Activated naive CD4-positive, alpha-beta T cell treated with anti-CD3 and anti-CD28 coated beads, Interleukin-2, amount 10 ng/mL, durations not matched to agents 7 days and 5 days (primary cell): ENCODE measurements around the gene ZNF816.
A peak's percentile ranks its signal among the peaks of the same experiment; 100 is the strongest.
"Not testable (repeated sequence)": the region's sequence is repeated elsewhere in the genome, so short reads cannot be mapped to it uniquely, and the experiment has no call there.

Source experiments
- CTCF ChIA-PET: fragments of 350-600 bp; sonication (Branson Sonifier 250); formaldehyde crosslinking; loops from one replicate; lab custom pipeline; 2021; ENCODE audit warnings: antibody characterized with exemption; lab: Charles Lee
- DNase-seq: peaks from one replicate; pipeline ENCODE4 v3.0.0-alpha.2; 2020
- H3K27ac Mint-ChIP-seq: one replicate; pipeline ENCODE4 v1.8.0; 2021; ENCODE audit warnings: mild to moderate bottlenecking, moderate library complexity, mixed read lengths
- H3K27me3 Mint-ChIP-seq: one replicate; pipeline ENCODE4 v1.8.0; 2021; ENCODE audit warnings: mild to moderate bottlenecking, mixed read lengths
- H3K36me3 Mint-ChIP-seq: one replicate; pipeline ENCODE4 v1.8.0; 2021; ENCODE audit warnings: mixed read lengths
- H3K4me1 Mint-ChIP-seq: one replicate; pipeline ENCODE4 v1.8.0; 2021; ENCODE audit warnings: mixed read lengths
- H3K4me3 Mint-ChIP-seq: one replicate; pipeline ENCODE4 v1.8.0; 2021; ENCODE audit warnings: mild to moderate bottlenecking, moderate library complexity, mixed read lengths
- H3K9me3 Mint-ChIP-seq: one replicate; pipeline ENCODE4 v1.8.0; 2021; ENCODE audit warnings: mixed read lengths

ZNF816 gene

DNA sequence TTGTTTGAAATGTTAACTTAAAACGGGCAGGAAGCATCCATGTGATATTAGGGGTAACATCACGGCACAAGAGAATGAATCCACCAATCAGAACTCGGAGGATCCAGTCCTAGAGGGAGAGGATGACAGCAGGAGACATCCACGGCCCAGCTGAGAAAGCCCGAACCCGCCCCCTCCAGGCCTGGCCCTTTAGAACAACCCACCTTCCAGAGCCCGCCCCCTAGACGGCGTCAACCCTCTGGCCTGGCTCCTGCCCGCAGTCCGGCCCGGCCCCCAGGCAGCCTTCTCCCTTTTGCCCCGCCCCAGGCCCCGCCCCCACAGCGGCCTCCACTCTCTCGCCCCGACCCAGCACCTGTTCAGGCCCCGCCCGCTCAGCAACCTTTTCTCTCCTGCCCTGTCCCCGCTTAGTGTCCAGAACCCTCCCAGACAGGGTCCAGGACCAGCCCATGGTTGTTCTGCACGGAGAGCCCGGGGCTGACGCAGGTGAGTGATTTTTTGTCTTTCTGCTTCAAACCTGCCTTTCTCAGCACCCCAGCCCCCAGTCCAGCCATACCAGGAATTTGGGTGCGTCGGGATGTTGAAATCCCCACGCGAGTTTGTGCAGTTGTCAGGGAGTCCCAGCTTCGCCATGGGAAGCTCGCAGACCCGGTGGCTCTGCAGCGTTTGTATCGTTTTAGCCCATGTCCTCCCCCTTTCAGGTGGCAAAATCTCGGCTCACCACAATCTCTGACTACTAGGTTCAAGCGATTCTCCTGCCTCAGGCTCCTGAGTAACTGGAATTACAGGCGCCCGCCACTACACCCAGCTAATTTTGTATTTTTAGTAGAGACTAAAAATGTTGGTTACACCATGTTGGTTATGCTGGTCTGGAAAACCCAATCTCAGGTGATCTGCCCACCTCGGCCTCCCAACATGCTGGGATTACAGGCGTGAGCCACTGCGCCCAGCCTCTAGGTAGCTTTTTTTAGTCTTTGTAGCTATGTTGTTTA is 16.1 kb downstream of the ZNF816 start:
- no peaks in the 10 kb centered on the region for H3K27me3 Mint-ChIP-seq
- H3K4me3 Mint-ChIP-seq = no peak overlapping the region
- CTCF ChIA-PET = no interaction called here
- H3K4me1 Mint-ChIP-seq = peaks cover 5% of the 10 kb centered on the region
- H3K36me3 Mint-ChIP-seq = peaks cover 34% of the 10 kb centered on the region
- H3K27ac Mint-ChIP-seq = no peak overlapping the region
- peaks cover 54% of the 10 kb centered on the region for H3K9me3 Mint-ChIP-seq
- DNase-seq = no peak

- CTCF ChIA-PET = no interaction called here
- peaks cover 30% of the 10 kb centered on the region for H3K36me3 Mint-ChIP-seq
- no peak for DNase-seq
- no peaks in the 10 kb centered on the region for H3K27me3 Mint-ChIP-seq
- H3K4me1 Mint-ChIP-seq = peaks cover 12% of the 10 kb centered on the region
- H3K9me3 Mint-ChIP-seq = peaks cover 51% of the 10 kb centered on the region
- no peak overlapping the region for H3K27ac Mint-ChIP-seq
- no peak overlapping the region for H3K4me3 Mint-ChIP-seq
Observed at GRCh38 chr19:52945652-52946321, 16.9 kb downstream of the ZNF816 start.

DNA sequence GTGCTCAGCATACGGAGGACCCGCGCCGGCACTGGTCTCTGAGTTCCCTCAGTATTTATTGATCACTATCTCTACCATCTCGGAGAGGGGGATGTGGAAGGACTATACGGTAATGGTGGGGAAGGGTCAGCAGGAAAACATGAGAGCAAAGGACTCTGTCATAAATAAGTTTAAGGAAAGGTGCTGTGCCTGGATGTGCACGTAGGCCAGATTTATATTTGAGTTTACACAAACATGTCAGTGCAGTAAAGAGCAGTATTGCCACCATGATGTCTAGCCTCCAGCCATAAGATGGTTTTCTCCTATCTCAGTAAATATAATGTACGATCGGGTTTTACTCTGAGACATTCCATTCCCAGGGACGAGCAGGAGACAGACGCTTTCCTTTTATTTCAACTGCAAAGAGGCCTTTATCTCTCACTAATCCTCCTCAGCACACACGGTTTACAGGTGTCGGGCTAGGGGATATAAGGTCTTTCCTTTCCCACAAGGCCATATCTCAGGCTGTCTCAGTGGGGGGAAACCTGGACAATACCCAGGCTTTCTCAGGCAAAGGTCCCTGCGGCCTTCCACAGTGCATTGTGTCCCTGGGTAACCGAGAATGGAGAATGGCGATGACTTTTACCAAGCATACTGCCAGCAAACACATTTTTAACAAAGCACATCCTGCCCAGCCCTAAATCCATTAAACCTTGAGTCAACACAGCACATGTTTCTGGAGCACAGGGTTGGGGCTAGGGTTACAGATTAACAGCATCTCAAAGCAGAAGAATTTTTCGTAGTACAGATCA is 17.8 kb downstream of the ZNF816 start:
- Mint-ChIP-seq H3K4me1 (peaks cover 12% of the 10 kb centered on the region), H3K9me3 (peaks cover 45% of the 10 kb centered on the region), H3K36me3 (peaks cover 22% of the 10 kb centered on the region), H3K4me3 (peak overlapping the region; percentile 41)
- H3K27ac Mint-ChIP-seq, H3K27me3 Mint-ChIP-seq, CTCF ChIA-PET, DNase-seq: not testable (repeated sequence)

DNA sequence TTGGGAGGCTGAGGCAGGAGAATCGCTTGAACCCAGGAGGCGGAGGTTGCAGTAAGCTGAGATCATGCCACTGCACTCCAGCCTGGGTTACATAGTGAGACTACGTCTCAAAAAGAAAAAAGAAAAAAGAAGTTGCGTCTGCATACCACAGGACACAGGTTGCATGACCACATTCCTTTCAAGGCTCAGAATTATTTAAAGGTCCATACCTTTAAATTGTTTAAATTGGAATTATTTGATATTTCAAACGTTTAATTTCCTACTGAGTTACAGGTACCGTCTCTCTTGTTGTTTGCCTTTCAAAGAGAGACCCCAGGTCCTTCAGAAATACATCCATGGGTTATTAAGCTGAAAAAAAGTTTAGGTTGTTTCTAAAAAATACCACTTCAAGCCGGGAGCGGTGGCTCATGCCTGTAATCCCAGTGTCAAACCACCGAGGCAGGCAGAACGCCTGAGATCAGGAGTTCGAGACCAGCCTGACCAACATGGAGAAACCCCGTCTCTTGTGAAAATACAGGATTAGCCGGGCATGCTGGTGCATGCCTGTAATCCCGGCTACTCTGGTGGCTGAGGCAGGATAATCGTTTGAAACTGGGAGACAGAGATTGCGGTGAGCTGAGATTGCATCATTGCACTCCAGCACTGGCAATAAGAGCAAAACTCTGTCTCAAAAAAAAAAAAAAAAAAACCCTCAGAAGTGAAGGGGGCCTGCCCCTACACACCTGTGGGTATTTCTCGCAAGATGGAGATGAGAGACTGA is 18.6 kb downstream of the ZNF816 start:
- DNase-seq = no peak
- no peaks in the 10 kb centered on the region for H3K27me3 Mint-ChIP-seq
- H3K36me3 Mint-ChIP-seq = peaks cover 19% of the 10 kb centered on the region
- CTCF ChIA-PET = no interaction called here
- peaks cover 15% of the 10 kb centered on the region for H3K4me1 Mint-ChIP-seq
- no peak overlapping the region for H3K27ac Mint-ChIP-seq
- H3K9me3 Mint-ChIP-seq = peaks cover 44% of the 10 kb centered on the region
- no peak overlapping the region for H3K4me3 Mint-ChIP-seq

DNA sequence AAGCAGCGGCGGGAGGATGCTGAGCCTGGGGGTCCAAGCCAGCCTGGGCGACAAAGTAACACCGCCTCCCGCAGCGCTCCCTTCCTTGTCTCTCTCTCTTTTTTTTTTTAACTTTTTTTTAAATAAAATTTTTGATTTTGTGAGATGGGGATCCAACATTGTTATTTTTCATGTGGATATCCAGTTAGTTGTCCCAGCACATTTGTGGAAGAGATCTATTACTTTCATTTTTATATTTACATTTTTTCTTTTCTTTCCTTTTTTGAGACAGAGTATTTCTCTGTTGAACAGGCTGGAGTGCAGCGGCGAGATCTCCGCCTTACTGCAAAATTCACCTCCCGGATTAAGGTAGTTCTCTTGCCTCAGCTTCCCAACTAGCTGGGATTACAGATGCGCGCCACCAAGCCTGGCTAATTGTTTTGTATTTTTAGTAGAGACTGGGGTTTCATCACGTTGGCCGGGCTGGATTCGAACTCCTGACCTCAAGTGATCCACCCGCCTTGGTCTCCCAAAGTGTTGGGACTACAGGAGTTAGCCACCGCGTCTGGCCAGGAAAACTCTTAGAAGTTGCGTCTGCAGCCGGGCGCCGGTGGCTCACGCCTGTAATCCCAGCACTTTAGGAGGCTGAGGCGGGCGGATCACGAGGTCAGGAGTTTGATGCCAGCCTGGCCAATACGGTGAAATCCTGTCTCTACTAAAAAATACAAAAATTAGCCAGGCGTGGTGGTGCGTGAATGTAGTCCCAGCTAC is 19.4 kb downstream of the ZNF816 start:
- peaks cover 26% of the 10 kb centered on the region for H3K36me3 Mint-ChIP-seq
- H3K27ac Mint-ChIP-seq = peak overlapping the region; percentile 65
- H3K9me3 Mint-ChIP-seq = peaks cover 50% of the 10 kb centered on the region
- peak overlapping the region; percentile 85 for H3K4me3 Mint-ChIP-seq
- CTCF ChIA-PET = interaction anchor here (0.6 kb wide), 1 partner anchor 94 kb away, joined by 4 read pairs; no protein-coding TSS in a partner anchor
- no peaks in the 10 kb centered on the region for H3K27me3 Mint-ChIP-seq
- peaks cover 20% of the 10 kb centered on the region for H3K4me1 Mint-ChIP-seq
- DNase-seq = no peak

DNA sequence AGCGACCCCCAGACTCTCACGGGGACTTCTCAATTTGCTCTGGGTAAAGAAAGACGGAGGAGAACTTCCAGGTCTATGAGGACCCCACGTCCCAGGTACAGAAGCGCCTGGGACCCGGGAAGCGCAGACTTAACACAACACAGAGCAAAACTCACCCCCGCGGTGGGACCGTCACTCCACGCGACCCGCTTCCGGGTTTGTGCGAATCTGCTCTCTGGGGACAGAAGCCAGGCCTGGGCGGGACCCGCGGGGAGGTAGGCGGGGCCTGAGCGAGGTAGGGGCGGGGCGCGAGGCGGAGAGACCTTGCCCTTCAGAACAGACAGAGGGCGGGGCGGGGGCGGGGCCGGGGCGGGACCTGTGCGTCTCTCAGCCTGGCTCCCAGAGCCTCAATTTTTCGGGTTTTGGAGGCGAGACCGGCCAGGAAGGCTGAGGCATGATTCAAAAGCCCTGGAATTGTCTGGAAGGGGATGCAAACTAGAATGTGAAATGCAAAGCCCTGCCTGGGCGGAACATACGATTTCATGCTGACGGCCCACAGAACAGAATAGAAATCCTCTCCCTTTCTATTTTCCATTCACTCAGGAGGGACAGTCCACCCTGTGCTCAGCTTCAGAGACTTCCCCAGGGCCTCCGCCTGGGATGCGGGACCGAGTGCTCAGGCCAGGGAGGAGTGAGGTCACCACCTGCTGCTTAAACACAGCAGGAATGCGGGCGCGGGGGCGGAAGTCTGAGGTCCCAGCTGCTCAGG is 20.1 kb downstream of the ZNF816 start:
- Mint-ChIP-seq H3K4me1 (peaks cover 20% of the 10 kb centered on the region), H3K36me3 (peaks cover 29% of the 10 kb centered on the region), H3K9me3 (peaks cover 48% of the 10 kb centered on the region), H3K27me3 (no peaks in the 10 kb centered on the region), H3K4me3 (peak overlapping the region; percentile 85), H3K27ac (peak overlapping the region; percentile 83)
- CTCF ChIA-PET = interaction anchor here (0.6 kb wide), 1 partner anchor 93 kb away, joined by 4 read pairs; no protein-coding TSS in a partner anchor
- DNase-seq = peak; percentile 97

GRCh38 chr19:52941941-52942385 is 20.7 kb downstream of the ZNF816 start:
- peak; percentile 41 for DNase-seq
- Mint-ChIP-seq H3K36me3 (peaks cover 34% of the 10 kb centered on the region), H3K27me3 (no peaks in the 10 kb centered on the region)

GRCh38 chr19:52941523-52941922 is 21.2 kb downstream of the ZNF816 start:
- DNase-seq, CTCF ChIA-PET, H3K27me3 Mint-ChIP-seq: not testable (repeated sequence)
- Mint-ChIP-seq H3K4me1 (peaks cover 20% of the 10 kb centered on the region), H3K36me3 (peaks cover 38% of the 10 kb centered on the region), H3K4me3 (peak overlapping the region; percentile 85), H3K9me3 (peaks cover 49% of the 10 kb centered on the region), H3K27ac (peak overlapping the region; percentile 83)

More at GRCh38 chr19:52941941-52942385, 20.7 kb downstream of the ZNF816 start:
- peaks cover 20% of the 10 kb centered on the region for H3K4me1 Mint-ChIP-seq
- peaks cover 47% of the 10 kb centered on the region for H3K9me3 Mint-ChIP-seq
- H3K27ac Mint-ChIP-seq = peak overlapping the region; percentile 83
- CTCF ChIA-PET = no interaction called here
- H3K4me3 Mint-ChIP-seq = peak overlapping the region; percentile 85

- DNase-seq, CTCF ChIA-PET, H3K27me3 Mint-ChIP-seq: not testable (repeated sequence)
- Mint-ChIP-seq H3K9me3 (peaks cover 52% of the 10 kb centered on the region), H3K36me3 (peaks cover 41% of the 10 kb centered on the region), H3K4me3 (peak overlapping the region; percentile 85), H3K4me1 (peaks cover 20% of the 10 kb centered on the region), H3K27ac (peak overlapping the region; percentile 38)
Observed at GRCh38 chr19:52940905-52941304, 21.8 kb downstream of the ZNF816 start.

DNA sequence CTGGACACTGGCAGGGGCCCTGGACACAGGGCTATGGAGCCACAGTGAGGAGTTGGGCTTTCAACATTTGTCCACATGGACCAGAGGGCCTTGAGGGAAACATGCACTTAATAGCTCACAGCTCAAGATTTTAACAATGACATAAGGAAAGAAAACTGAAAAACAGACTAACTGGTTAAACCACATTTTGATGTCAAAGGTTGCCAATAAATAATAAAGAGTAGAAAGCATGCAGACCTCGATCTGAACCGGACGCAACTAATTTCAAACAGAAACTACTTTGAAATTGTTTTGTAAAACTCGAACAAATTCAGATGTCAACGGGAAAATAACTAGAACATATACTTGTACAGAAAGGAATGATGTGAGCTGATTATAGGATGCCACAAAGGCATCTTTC is 23.9 kb downstream of the ZNF816 start:
- DNase-seq = no peak
- peak overlapping the region; percentile 58 for H3K27ac Mint-ChIP-seq
- H3K4me1 Mint-ChIP-seq = peaks cover 20% of the 10 kb centered on the region
- peaks cover 52% of the 10 kb centered on the region for H3K36me3 Mint-ChIP-seq
- H3K4me3 Mint-ChIP-seq = no peak overlapping the region
- H3K9me3 Mint-ChIP-seq = peaks cover 46% of the 10 kb centered on the region
- CTCF ChIA-PET = no interaction called here
- H3K27me3 Mint-ChIP-seq = no peaks in the 10 kb centered on the region

DNA sequence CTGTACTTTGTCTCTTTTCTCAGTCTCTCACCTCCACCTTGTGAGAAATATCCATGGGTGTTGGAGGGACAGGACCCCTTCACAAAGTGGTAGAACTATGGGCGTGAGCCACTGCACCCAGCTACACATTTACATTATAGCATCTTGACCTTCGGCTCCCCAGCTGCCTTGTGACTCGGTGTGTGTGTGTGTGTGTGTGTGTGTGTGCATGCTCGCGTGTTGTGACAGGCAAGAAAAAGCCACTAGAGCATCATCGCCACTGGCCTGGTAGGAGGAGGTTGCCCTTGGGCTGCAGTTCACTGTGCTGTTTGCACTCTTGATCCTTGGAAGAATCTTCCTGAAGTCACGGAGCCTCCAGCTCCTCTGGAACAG is 25.7 kb downstream of the ZNF816 start:
- H3K9me3 Mint-ChIP-seq = peaks cover 57% of the 10 kb centered on the region
- CTCF ChIA-PET = no interaction called here

GRCh38 chr19:52936151-52936953 is 26.3 kb downstream of the ZNF816 start:
- CTCF ChIA-PET = no interaction called here
- peaks cover 62% of the 10 kb centered on the region for H3K9me3 Mint-ChIP-seq
- H3K27me3 Mint-ChIP-seq = no peaks in the 10 kb centered on the region
- peaks cover 12% of the 10 kb centered on the region for H3K4me1 Mint-ChIP-seq
- no peak for DNase-seq
- no peak overlapping the region for H3K4me3 Mint-ChIP-seq
- H3K27ac Mint-ChIP-seq = no peak overlapping the region
- H3K36me3 Mint-ChIP-seq = peaks cover 61% of the 10 kb centered on the region

More for the DNA sequence above, 25.7 kb downstream of the ZNF816 start:
- peaks cover 18% of the 10 kb centered on the region for H3K4me1 Mint-ChIP-seq
- no peak overlapping the region for H3K27ac Mint-ChIP-seq
- no peaks in the 10 kb centered on the region for H3K27me3 Mint-ChIP-seq
- DNase-seq = no peak
- H3K36me3 Mint-ChIP-seq = peaks cover 65% of the 10 kb centered on the region
- no peak overlapping the region for H3K4me3 Mint-ChIP-seq
